Kidney epithelial cell (primary cell): ENCODE results near the gene LRRC2. TPM values are rescaled to one million over a fixed set of nuclear protein-coding genes. Genes with fewer than 3 reads are reported as not detected.
"Not testable (repeated sequence)": the region's sequence is repeated elsewhere in the genome, so short reads cannot be mapped to it uniquely, and the experiment has no call there.

Source experiments
- DNase-seq: peaks from one replicate; pipeline ENCODE4 v3.0.0-alpha.2; 2010; ENCODE audit warnings: low read depth
- H3K27me3 ChIP-seq: 2 replicates; pipeline ENCODE4 v1.6.0; 2011; ENCODE audit warnings: low read length; ENCODE audit not compliant: control insufficient read depth, insufficient read depth
- H3K36me3 ChIP-seq: 2 replicates; pipeline ENCODE4 v1.5.1; 2011; ENCODE audit warnings: low read length; ENCODE audit not compliant: control insufficient read depth, insufficient read depth
- H3K4me3 ChIP-seq: 2 replicates; pipeline ENCODE4 v1.5.1; 2011; ENCODE audit warnings: low read depth, mild to moderate bottlenecking, control low read depth, low read length
- total RNA-seq: library from RNA; depleted of rRNA; stranded (reverse); fragments of >200 nt; gene quantifications from 2 replicates; pipeline ENCODE4 v1.2.3, GENCODE V29; 2015
- TF ChIP-seq, protein P1 (sequence below): IDR thresholded peaks from 2 replicates; pipeline ENCODE4 v1.5.1; 2011; ENCODE audit warnings: mild to moderate bottlenecking, moderate library complexity, low read length, control low read depth, inconsistent platforms; ENCODE audit not compliant: insufficient read depth, poor library complexity, severe bottlenecking

The LRRC2 gene
- total RNA-seq, 1 donor from 2014 or later = 0.29 TPM

GRCh38 chr3:46578973-46579755 is 13.1 kb upstream of the LRRC2 start:
- no peak overlapping the region for H3K4me3 ChIP-seq
- no peaks in the 10 kb centered on the region for H3K36me3 ChIP-seq
- no peak for DNase-seq
- H3K27me3 ChIP-seq = peaks cover 3% of the 10 kb centered on the region
- TF ChIP-seq, protein P1, sequence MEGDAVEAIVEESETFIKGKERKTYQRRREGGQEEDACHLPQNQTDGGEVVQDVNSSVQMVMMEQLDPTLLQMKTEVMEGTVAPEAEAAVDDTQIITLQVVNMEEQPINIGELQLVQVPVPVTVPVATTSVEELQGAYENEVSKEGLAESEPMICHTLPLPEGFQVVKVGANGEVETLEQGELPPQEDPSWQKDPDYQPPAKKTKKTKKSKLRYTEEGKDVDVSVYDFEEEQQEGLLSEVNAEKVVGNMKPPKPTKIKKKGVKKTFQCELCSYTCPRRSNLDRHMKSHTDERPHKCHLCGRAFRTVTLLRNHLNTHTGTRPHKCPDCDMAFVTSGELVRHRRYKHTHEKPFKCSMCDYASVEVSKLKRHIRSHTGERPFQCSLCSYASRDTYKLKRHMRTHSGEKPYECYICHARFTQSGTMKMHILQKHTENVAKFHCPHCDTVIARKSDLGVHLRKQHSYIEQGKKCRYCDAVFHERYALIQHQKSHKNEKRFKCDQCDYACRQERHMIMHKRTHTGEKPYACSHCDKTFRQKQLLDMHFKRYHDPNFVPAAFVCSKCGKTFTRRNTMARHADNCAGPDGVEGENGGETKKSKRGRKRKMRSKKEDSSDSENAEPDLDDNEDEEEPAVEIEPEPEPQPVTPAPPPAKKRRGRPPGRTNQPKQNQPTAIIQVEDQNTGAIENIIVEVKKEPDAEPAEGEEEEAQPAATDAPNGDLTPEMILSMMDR = no peak

DNA sequence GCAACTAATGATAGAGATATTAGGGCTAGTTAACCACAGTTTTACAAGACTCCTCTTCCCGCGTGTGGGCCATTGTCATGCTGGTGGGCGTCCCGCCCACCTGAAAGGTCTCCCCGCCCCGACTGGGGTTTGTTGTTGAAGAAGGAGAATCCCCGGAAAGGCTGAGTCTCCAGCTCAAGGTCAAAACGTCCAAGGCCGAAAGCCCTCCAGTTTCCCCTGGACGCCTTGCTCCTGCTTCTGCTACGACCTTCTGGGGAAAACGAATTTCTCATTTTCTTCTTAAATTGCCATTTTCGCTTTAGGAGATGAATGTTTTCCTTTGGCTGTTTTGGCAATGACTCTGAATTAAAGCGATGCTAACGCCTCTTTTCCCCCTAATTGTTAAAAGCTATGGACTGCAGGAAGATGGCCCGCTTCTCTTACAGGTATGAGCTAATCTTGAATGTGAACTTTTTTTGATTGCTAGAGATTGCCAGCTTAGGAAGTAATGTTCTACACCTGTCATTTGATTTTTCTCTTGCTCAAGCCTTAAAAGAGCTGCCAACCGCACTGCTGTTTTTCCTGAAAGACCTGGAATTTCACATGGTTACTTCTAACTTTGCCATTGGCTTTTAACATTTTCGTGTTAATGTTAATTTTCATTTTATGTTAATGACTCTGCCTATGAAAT is 11.6 kb upstream of the LRRC2 start:
- H3K36me3 ChIP-seq, H3K27me3 ChIP-seq, H3K4me3 ChIP-seq, DNase-seq: not testable (repeated sequence)

GRCh38 chr3:46576879-46577278 is 10.8 kb upstream of the LRRC2 start:
- TF ChIP-seq, protein P1 = no peak
- peaks cover 3% of the 10 kb centered on the region for H3K27me3 ChIP-seq
- H3K4me3 ChIP-seq = no peak overlapping the region
- DNase-seq = no peak
- H3K36me3 ChIP-seq = no peaks in the 10 kb centered on the region

GRCh38 chr3:46576386-46576785 is 10.3 kb upstream of the LRRC2 start:
- H3K4me3 ChIP-seq = no peak overlapping the region

DNA sequence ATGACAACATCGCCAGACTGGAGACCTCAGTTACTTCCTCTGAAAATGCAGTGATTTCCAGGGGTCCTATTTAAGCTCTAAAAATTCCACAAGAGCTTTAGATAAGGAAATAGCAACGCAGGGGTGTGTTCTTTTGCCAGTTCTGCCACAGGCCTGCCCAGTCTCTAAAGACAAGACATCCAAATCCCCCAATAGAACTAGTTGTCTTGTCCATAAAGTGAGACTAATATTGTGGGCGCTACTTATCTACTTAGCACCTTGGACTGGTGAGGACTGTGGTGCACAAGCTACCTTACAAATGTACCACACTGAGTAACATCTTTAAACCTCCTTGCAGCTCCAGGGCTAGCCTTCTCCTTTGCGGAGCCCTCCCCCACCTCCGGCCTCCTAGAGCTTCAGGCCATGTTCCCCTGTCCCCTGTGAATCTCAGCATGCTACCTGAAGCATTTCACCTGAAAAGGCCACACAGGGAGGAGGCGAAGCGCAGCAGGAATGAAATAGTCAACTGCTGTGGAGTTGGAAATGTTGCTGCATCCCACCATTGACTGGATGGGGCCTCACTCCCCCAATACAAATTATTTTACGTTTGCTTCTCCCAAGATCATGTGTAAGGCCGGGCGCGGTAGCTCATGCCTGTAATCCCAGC is 9.6 kb upstream of the LRRC2 start:
- no peak for DNase-seq
- H3K36me3 ChIP-seq = no peaks in the 10 kb centered on the region
- peaks cover 3% of the 10 kb centered on the region for H3K27me3 ChIP-seq
- TF ChIP-seq, protein P1 = no peak
- H3K4me3 ChIP-seq = no peak overlapping the region

More at GRCh38 chr3:46576386-46576785, 10.3 kb upstream of the LRRC2 start:
- Histone ChIP-seq H3K36me3 (no peaks in the 10 kb centered on the region), H3K27me3 (peaks cover 3% of the 10 kb centered on the region)
- no peak for DNase-seq
- TF ChIP-seq, protein P1 = no peak

- TF ChIP-seq, protein P1 = no peak
- no peak for DNase-seq
- Histone ChIP-seq H3K27me3 (peaks cover 3% of the 10 kb centered on the region), H3K36me3 (no peaks in the 10 kb centered on the region), H3K4me3 (no peak overlapping the region)
These were observed 8.9 kb upstream of the LRRC2 start for GRCh38 chr3:46574881-46575576.
